B cell (primary cell): ENCODE results near the gene CDH20. TPM values are rescaled to one million over a fixed set of nuclear protein-coding genes. Genes with fewer than 3 reads are reported as not detected.

Experiments
- ATAC-seq: fragments of 200-7000 bp; cut with Tn5 transposase; one replicate; pipeline ENCODE4 v1.10.0; 2021; ENCODE audit warnings: low read depth, mild to moderate bottlenecking, moderate number of reproducible peaks, moderate library complexity
- CTCF ChIA-PET: fragments of 350-600 bp; sonication (Branson Sonifier 250); formaldehyde crosslinking; loops from one replicate; lab custom pipeline; 2021; ENCODE audit warnings: antibody characterized with exemption, inconsistent platforms; lab: Charles Lee
- POLR2A ChIA-PET: fragments of 350-600 bp; sonication (Branson Sonifier 250); formaldehyde crosslinking; loops from one replicate; lab custom pipeline; 2021; ENCODE audit warnings: antibody characterized with exemption; lab: Charles Lee
- DNase-seq: peaks from one replicate; pipeline ENCODE4 v3.0.0; 2013
- H2AFZ ChIP-seq: 2 replicates; pipeline ENCODE4 v1.6.1; 2012; ENCODE audit warnings: mild to moderate bottlenecking, low read depth, low read length; ENCODE audit not compliant: insufficient read depth, poor library complexity, severe bottlenecking
- H3K27ac ChIP-seq, 2 donors: 1 replicate in 1 of 2; 2 replicates in 1 of 2; pipeline ENCODE4 v1.5.1; 2012 to 2013; ENCODE audit warnings: low read length in 2 of 2, mild to moderate bottlenecking in 2 of 2, moderate library complexity in 1 of 2
- H3K27me3 ChIP-seq, 4 experiments: fragments of 200-600 bp in 1 of 4; sonication (generic) in 1 of 4; replicated peaks in 1 of 4; 1 replicate in 2 of 4; 2 replicates in 2 of 4; pipeline versions ENCODE4 v1.6.1 to v1.7.0; 2013 to 2016; ENCODE audit warnings: low read length in 3 of 4, mild to moderate bottlenecking in 2 of 4, mixed read lengths in 1 of 4, moderate library complexity in 1 of 4; ENCODE audit not compliant: insufficient read depth in 4 of 4, control insufficient read depth in 3 of 4; ENCODE audit errors: control extremely low read depth in 1 of 4
- H3K36me3 ChIP-seq, 2 experiments: replicated peaks in 1 of 2; 1 replicate in 1 of 2; 2 replicates in 1 of 2; pipeline versions ENCODE4 v1.6.1 to v1.7.1; 2013; ENCODE audit warnings: low read length in 1 of 2; ENCODE audit not compliant: insufficient read depth in 2 of 2, control insufficient read depth in 1 of 2; ENCODE audit errors: control extremely low read depth in 1 of 2, extremely low read depth in 1 of 2
- H3K4me1 ChIP-seq, 2 donors: fragments of 200-600 bp in 1 of 2; sonication (generic) in 1 of 2; 1 replicate in 1 of 2; 2 replicates in 1 of 2; pipeline versions ENCODE4 v1.5.1 to v1.6.1; 2013 to 2017; ENCODE audit warnings: low read length in 2 of 2; ENCODE audit not compliant: control insufficient read depth in 2 of 2, insufficient read depth in 2 of 2
- H3K4me2 ChIP-seq: replicated peaks from 2 replicates; pipeline ENCODE3; 2012; ENCODE audit warnings: mild to moderate bottlenecking, low read depth, low read length; ENCODE audit not compliant: poor library complexity, severe bottlenecking
- H3K4me3 ChIP-seq, 5 experiments: fragments of 200-600 bp in 1 of 5; sonication (generic) in 1 of 5; 1 replicate in 3 of 5; 2 replicates in 2 of 5; pipeline versions ENCODE4 v1.5.1 to v1.7.0; 2011 to 2016; ENCODE audit warnings: low read length in 4 of 5, mild to moderate bottlenecking in 4 of 5, low read depth in 2 of 5, control low read depth in 1 of 5, moderate library complexity in 1 of 5; ENCODE audit not compliant: insufficient read depth in 1 of 5; ENCODE audit errors: control extremely low read depth in 1 of 5, extremely low read depth in 1 of 5
- H3K79me2 ChIP-seq: fragments of 200-600 bp; sonication (generic); one replicate; pipeline ENCODE4 v1.6.0; 2016; ENCODE audit warnings: low read length; ENCODE audit not compliant: control insufficient read depth, insufficient read depth
- H3K9ac ChIP-seq: fragments of 200-600 bp; sonication (generic); 2 replicates; pipeline ENCODE4 v1.6.1; 2017; ENCODE audit warnings: mild to moderate bottlenecking, low read length, moderate library complexity
- H3K9me3 ChIP-seq, 3 donors: one replicate each; pipeline versions ENCODE4 v1.6.1 to v1.7.1; 2013; ENCODE audit warnings: low read length in 2 of 3; ENCODE audit not compliant: control insufficient read depth in 2 of 3, insufficient read depth in 1 of 3; ENCODE audit errors: control extremely low read depth in 1 of 3
- H4K20me1 ChIP-seq: 2 replicates; pipeline ENCODE4 v1.6.0; 2012; ENCODE audit warnings: mild to moderate bottlenecking, low read length; ENCODE audit not compliant: insufficient read depth, control insufficient read depth, poor library complexity, severe bottlenecking
- H3K27ac Mint-ChIP-seq: one replicate; pipeline ENCODE4 v1.8.0; 2021; ENCODE audit warnings: mixed read lengths
- H3K27me3 Mint-ChIP-seq: one replicate; pipeline ENCODE4 v1.8.0; 2021; ENCODE audit warnings: mixed read lengths
- H3K4me1 Mint-ChIP-seq: one replicate; pipeline ENCODE4 v1.8.0; 2021; ENCODE audit warnings: mixed read lengths
- H3K4me3 Mint-ChIP-seq: one replicate; pipeline ENCODE4 v1.8.0; 2021; ENCODE audit warnings: mixed read lengths
- H3K9me3 Mint-ChIP-seq: one replicate; pipeline ENCODE4 v1.8.0; 2022; ENCODE audit warnings: mixed read lengths; ENCODE audit not compliant: insufficient read depth
- CTCF ChIP-seq: fragments of 200-600 bp; IDR thresholded peaks from one replicate; pipeline ENCODE4 v1.8.0; 2022; ENCODE audit warnings: antibody characterized with exemption, mild to moderate bottlenecking
- EZH2 ChIP-seq: IDR thresholded peaks from 2 replicates; pipeline ENCODE4 v1.6.1; 2012; ENCODE audit warnings: borderline replicate concordance, low read depth, mild to moderate bottlenecking, moderate library complexity, low read length; ENCODE audit not compliant: insufficient read depth, poor library complexity, severe bottlenecking
- WGBS: methylation state at CpG from one replicate; pipeline ENCODE4 v1.1.5; 2013; ENCODE audit warnings: missing lambda C conversion rate; ENCODE audit not compliant: insufficient coverage; 5-methylcytosine and 5-hydroxymethylcytosine counted together
- intact Hi-C: fragments of 100-400 bp; cut with micrococcal nuclease; formaldehyde crosslinking; loops from one replicate; pipeline ENCODE4 v1.10.0; 2022
- polyA plus RNA-seq: library from polyadenylated mRNA; depleted of rRNA; stranded (reverse); fragments of >200 nt; gene quantifications from 2 replicates; pipeline ENCODE4 v1.2.3, GENCODE V29; 2012
- total RNA-seq, 2 donors: library from RNA; stranded (reverse); fragments of 120-200 nt in 1 of 2; gene quantifications; 1 replicate in 1 of 2; 2 replicates in 1 of 2; pipeline versions ENCODE4 v1.2.3 to v1.2.4, GENCODE V29; 2013 to 2022

The CDH20 gene
- total and polyA plus RNA-seq, 2 donors (not counting 1 experiment from before 2014, with no cell fraction given) = 0.09 TPM; not detected in 1

GRCh38 chr18:61580046-61580445, 246.8 kb downstream of the CDH20 start:
- intact Hi-C loops = no loop called here
- Histone ChIP-seq H3K9ac (no peak overlapping the region), H3K9me3 (peaks cover 0 to 6% (median 0%) of the 10 kb centered on the region in 3 donors), H3K4me3 (no peak overlapping the region), H2AFZ (no peak overlapping the region), H3K27me3 (peaks cover 0 to 20% (median 5%) of the 10 kb centered on the region in 4 experiments), H4K20me1 (no peaks in the 10 kb centered on the region), H3K36me3 (no peaks in the 10 kb centered on the region), H3K79me2 (no peaks in the 10 kb centered on the region), H3K27ac (no peak overlapping the region), H3K4me1 (peaks cover 5 to 6% of the 10 kb centered on the region in 2 donors), H3K4me2 (no peak overlapping the region)
- WGBS = 100% methylated on average over 1 of the region's 2 CpGs
- ATAC-seq (no peak), DNase-seq (no peak)
- H3K27me3 Mint-ChIP-seq = peaks cover 40% of the 10 kb centered on the region
- CTCF ChIA-PET = interaction anchor here (0.9 kb wide), 1 partner anchor 39 kb away, joined by 3 read pairs; no protein-coding TSS in a partner anchor
- no peaks in the 10 kb centered on the region for H3K9me3 Mint-ChIP-seq
- H3K4me1 Mint-ChIP-seq = peaks cover 6% of the 10 kb centered on the region
- no peak overlapping the region for H3K27ac Mint-ChIP-seq
- no peak overlapping the region for H3K4me3 Mint-ChIP-seq
- TF ChIP-seq EZH2 = no peak
- TF ChIP-seq CTCF = no peak
- POLR2A ChIA-PET = no interaction called here

GRCh38 chr18:61581578-61582201, 248.5 kb downstream of the CDH20 start:
- Mint-ChIP-seq H3K27ac (no peak overlapping the region), H3K9me3 (no peaks in the 10 kb centered on the region), H3K4me1 (peaks cover 6% of the 10 kb centered on the region), H3K27me3 (peaks cover 40% of the 10 kb centered on the region), H3K4me3 (no peak overlapping the region)
- H4K20me1 ChIP-seq = no peaks in the 10 kb centered on the region
- no peaks in the 10 kb centered on the region for H3K36me3 ChIP-seq
- peak overlapping the region; percentile 7 for H3K4me2 ChIP-seq
- no peak overlapping the region for H3K27ac ChIP-seq
- H3K4me1 ChIP-seq = peaks cover 5 to 6% of the 10 kb centered on the region in 2 donors
- POLR2A ChIA-PET = no interaction called here
- intact Hi-C loops = no loop called here
- H3K9ac ChIP-seq = no peak overlapping the region
- DNase-seq = peak; percentile 59
- no peaks in the 10 kb centered on the region for H3K79me2 ChIP-seq
- H2AFZ ChIP-seq = peak overlapping the region; percentile 29
- TF ChIP-seq CTCF (peak; percentile 90), EZH2 (no peak)
- CTCF ChIA-PET = interaction anchor here (0.6 to 2.5 kb wide), 8 partner anchors 8 to 1104 kb away, joined by 3 to 10 read pairs (median 4); no protein-coding TSS in a partner anchor
- H3K9me3 ChIP-seq = peaks cover 0 to 6% (median 0%) of the 10 kb centered on the region in 3 donors
- WGBS = under 1% methylated on average over 19 of the region's 22 CpGs
- peak; percentile 58 for ATAC-seq
- peaks cover 0 to 20% (median 5%) of the 10 kb centered on the region in 4 experiments for H3K27me3 ChIP-seq
- H3K4me3 ChIP-seq = no peak overlapping the region
